GM18502 (cell line): ENCODE measurements around the gene LIN7B.
"Not testable (repeated sequence)": the region's sequence is repeated elsewhere in the genome, so short reads cannot be mapped to it uniquely, and the experiment has no call there.

Experiments
- ATAC-seq: cut with Tn5 transposase; IDR thresholded peaks from one replicate; pipeline ENCODE4 v1.9.1; 2021; ENCODE audit warnings: mild to moderate bottlenecking; ENCODE audit not compliant: unreplicated experiment, poor library complexity

The LIN7B gene, protein sequence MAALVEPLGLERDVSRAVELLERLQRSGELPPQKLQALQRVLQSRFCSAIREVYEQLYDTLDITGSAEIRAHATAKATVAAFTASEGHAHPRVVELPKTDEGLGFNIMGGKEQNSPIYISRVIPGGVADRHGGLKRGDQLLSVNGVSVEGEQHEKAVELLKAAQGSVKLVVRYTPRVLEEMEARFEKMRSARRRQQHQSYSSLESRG

DNA sequence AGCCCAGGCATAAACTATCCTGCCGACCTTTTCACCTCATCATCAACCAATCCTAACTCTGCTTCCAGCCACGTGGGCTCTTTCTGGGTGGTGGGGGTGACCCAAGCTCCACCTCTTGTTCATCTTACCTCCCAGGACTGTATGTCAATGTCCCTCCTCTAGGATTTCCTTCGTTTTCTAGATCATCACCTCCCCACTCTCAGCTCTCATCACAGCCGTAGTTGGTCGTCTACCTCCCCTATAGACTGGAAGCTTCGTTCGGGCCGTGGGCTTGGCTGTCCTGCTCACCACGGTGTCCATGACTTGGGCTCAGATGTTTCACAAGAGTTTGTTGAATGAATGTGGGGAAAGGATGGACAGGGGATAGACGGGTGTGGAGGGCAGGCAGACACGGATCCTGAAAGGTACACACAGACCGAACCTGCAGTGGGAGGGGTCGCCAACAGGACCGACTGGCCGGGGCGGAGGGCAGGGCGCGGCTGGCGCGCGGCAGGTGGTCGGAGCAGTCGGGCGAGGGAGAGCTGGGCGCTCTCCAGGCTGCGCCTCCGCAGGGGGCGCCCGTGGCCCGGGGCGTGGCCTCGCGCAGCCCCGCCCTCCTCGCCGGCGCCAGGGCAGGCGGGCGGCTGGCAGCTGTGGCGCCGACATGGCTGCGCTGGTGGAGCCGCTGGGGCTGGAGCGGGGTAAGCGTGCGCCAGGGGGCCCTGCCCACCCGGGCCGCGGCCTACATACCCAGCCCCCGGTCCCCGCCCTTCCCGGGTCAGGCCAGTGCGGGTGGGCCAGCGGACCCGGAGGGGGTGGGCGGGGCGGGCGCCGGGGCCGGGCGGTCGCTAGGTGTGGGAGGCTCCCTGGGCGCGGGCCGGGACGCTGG, at the start of gene LIN7B:
Gene LIN7B (plus strand): TSS at position 609 of the 868 bp plus-strand sequence. CDS start 35 bp downstream, at position 644.
- ATAC-seq: peak; percentile 49

DNA sequence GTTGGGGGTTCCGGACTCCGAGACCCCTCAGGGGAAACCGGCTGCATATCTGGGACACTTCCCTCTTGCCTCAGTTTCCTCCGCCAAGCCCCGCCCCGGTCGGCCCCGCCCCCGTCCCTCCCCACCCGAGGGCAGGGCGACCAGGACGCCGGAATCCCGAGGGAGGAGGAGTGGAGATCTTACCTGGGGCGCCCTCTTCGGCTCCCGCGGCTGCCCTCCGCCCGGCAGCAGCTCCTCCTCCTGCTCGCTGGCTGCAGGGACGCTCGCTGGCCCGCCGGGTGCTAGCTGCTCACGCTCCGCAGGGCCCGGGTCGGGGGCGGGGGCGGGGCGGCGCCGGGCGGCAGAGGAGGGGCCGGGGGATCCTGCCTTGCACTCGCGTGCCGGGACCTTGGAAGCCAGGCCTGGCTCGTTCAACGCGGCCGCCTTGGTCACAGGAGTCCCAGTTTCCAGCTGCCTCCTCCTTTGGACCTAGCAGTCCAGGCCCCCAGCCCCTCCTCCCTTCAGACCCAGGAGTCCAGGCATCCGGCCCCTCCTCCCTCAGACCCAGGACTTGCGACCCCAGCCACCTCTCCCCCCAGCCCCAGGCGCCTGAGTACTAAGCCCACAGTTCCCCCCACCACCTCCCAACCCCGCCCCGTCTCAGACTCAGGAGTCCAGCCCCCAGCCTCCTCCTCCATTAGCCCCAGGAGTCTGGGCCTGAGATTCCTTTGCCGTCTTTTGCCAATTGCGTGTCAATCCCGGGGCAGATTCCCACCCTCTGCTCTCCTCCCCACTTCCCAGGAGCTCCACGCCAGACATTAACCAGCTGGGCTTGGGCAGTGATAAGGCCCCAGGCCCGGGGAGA, 49.2 kb upstream of the LIN7B start, which contains the start of gene NTF4:
Gene NTF4 (minus strand): TSS at position 51 of the 844 bp plus-strand sequence. CDS start 2,821 bp downstream, outside the sequence.
- ATAC-seq: no peak

DNA sequence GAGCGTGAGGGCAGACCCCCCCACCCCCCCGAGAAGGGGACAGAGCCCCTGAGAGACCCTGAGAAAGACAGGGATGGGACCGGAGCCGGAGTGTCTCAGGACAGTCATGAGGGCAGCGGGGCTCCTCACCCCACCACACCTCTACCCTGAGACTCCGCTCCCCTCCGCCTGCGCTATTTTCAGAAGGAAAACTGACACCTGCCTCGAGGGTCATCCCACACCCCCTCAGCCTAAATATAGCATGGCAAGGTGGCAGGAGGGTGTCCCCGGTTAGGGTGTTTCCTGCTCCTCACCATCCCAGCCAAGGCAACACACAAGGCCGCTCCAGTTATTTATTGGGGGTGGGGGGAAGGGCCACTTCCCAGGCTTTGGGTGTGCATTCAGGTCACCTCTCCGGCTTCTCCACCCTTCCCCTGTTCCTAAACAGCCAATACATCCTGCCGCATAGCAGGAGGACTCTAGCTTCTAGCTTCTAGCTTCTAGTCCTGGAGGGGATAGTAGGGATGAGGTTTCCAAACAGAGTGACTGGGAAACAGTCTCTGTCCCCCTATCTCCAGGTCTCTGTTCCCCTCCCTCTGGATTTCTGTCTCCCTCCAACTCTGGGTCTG, 48.2 kb upstream of the LIN7B start:
- no peak for ATAC-seq

DNA sequence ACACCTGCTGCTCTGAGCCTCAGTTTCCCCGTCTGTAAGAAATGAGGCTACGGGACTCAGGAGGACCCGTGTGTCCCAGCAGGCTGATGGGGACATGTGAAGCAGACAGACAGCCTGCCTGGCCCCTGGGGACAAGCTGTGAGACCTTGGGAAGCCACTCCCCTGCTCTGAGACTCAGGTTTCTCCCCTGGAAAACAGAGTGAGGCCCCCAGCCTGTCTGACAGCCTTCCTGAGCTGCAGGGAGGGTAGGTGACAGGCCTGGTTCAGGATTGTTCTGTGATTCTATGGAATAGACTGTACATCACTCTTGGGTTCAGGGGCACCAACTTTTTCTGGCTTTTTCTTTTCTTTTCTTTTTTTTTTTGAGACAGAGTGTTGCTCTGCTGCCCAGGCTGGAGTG, 46.6 kb upstream of the LIN7B start:
- ATAC-seq: no peak

DNA sequence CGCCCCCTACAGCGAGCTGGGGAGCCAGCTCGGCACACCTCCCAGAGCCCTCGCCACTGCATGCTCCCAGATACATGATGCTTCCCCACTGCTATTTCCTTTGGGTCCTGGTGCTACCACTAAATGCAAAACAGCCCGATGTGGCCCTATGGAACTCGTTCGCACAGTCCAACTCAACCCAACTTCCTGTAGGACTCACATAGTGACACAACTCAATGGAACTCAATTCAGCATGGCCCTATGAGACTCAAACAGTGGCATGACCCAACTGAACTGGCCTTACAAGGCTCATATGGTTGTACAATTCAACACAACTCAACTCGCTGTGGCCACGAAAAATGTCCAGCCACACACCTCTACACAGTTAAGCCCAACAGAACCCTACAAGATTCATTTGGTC, 45.1 kb upstream of the LIN7B start:
- no peak for ATAC-seq

DNA sequence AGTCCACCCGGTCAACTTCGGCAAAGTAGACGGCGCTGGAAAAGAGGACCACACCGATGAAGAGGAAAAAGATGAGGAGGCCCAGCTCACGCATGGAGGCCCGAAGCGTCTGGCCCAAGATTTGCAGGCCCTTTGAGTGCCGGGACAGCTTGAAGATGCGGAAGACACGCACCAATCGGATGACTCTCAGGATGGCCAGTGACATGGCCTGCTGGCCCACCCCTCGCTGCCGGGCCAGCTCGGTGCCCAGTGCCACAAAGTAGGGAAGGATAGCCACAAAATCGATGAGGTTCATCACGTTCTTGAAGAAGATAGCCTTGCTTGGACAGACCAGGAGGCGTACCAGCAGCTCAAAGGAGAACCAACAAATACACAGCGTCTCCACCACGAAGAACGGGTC, 43.8 kb upstream of the LIN7B start:
- ATAC-seq: no peak

DNA sequence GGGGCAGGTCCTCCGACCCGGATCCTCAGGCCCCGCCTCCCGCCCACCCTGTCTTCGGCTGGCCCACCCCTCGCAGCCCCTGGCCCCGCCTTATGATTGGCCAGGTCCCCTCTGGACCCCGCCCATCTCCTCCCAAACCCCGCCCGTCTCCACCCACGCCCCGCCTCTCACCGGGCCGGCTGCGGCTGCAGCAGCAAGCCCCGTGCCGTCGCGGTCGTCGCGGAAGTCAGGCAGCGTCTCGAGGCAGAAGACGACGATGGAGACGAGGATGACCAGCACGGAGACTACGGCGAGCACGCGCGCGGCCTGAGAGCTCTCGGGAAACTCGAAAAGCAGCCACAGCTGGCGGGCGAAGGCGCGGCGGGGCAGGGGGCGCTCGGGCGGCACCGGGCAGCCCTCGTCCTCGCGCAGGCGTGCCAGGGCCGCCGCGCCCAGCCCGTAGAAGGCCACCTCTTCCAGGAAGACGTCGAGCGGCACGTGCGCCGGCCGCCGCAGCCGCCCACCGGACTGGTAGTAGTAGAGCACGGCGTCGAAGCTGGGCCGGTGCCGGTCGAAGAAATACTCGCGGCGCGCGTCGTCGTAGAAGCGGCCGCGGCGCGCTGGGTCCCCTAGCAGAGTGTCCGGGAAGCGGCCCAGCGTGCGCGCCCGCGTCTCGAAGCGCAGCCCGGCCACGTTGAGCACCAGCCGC, 42.2 kb upstream of the LIN7B start:
- no peak for ATAC-seq

DNA sequence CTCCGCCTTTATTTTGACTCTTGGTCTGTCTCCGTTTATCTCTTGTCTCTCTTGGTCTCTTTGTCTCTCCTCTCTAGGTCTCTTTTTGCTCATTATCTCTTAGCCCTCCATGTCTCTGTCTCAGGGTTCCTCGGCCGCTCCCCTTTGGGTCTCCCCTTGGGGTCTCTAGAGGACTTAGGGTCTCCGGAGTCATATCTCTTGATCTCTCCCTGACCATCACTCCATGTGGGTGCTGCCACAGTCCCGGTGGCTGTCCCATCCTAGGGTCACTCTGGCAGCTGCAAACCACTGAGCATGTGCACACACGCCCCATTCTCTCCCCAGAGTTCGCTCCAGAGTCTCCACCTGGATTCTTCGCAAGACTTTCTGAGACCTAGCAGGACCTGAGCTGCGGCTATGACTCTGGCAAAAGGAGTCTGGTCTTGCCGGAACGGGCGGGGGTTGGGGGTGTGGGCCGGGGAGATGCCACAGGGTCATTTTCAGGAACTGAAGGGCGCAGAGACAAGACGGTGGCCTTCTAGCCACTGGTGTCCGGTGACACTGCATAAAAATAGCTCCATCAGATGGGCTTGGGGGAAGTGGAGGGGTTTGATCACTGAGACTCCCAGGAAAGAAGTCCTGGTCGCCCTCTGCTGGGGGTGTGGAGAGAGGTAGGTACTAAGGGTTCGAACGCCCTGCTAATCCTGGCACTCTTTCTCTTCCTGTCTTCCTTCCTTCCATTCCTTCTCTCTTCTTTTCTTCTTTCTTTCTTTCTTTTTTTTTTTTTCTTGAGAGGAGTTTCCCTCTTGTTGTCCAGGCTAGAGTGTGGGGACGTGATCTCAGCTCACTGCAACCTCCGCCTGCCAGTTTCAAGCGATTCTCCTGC, 40.4 kb upstream of the LIN7B start:
- ATAC-seq: no peak

DNA sequence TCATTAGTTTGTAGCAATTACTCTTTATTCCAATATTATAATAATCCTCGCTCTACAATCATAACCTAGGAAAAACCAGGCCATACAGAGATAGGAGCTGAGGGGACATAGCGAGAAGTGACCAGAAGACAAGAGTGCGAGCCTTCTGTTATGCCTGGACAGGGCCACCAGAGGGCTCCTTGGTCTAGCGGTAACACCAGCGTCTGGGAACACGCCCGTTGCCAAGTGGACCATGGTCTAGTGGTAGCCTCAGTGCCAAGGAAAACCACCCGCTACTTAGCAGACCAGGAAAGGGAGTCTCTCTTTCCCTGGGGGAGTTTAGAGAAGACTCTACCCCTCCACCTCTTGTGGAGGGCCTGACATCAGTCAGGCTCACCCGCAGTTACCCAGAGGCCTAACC, 39.3 kb upstream of the LIN7B start:
- not testable (repeated sequence) for ATAC-seq

DNA sequence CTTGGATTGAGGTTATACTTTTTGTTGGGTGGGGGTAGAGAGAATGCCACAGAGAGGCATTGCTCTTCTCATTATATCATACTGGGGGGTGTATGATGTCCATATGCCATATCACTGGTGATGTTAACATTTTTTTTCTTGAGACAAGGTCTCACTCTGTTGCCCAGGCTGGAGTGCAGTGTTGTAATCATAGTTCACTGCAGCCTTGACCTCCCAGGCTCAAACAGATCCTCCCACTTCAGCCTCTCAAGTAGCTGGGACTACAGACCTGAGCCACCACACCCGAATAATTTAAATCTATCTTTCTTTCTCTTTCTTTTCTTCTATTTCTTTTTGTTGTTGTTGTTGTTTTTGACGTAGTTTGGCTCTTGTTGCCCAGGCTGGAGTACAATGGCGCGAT, 33.8 kb upstream of the LIN7B start:
- no peak for ATAC-seq

DNA sequence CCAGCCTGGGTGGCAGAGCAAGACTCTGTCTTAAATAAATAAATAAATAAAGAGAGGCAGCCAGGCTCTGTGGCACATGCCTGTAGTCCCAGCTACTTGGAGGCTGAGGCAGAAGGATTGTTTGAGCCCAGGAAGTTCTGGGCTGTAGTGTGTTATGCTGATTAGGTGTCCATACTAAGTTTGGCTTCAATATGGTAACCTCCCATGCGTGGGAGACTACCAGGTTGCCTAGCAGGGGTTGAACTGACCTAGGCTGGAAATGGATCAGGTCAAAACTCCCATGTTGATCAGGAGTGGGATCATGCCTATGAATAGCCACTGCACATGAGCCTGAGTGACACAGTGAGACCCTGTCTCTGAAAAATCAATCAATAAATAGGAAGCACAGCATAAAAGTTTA, 32.9 kb upstream of the LIN7B start:
- no peak for ATAC-seq

DNA sequence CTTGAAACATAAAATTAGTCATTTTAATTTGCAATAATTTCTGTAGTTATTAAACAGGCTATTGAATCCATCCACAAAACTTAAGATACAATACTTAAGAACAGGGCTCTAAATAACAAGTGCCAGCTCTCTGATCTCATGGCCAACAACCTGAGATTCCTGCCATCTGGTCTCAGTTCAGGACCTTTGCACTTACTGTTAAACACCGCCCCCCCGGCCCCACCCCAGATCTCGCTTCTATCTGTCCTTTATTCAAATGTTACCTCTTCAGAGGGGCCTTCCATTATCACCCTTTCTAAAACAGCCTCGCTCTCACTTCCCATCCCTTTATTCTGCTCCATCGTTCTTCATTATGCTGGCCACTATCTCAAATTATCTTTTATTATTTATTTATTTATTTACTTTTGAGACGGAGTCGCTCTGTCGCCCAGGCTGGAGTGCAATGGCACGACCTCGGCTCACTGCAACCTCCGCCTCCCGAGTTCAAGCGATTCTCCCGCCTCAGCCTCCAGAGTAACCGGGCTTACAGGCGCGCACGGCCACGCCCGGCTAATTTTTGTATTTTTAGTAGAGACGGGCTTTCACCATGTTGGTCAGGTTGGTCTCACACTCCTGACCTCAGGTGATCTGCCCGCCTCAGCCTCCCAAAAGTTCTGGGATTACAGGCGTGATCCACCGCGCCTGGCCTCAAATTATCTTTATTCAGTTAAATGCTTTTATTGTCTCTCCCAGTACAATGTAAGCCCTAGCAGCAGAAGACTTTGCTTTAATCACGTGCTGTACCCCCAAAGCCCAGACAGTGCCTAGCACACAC, 29.8 kb upstream of the LIN7B start:
- no peak for ATAC-seq

DNA sequence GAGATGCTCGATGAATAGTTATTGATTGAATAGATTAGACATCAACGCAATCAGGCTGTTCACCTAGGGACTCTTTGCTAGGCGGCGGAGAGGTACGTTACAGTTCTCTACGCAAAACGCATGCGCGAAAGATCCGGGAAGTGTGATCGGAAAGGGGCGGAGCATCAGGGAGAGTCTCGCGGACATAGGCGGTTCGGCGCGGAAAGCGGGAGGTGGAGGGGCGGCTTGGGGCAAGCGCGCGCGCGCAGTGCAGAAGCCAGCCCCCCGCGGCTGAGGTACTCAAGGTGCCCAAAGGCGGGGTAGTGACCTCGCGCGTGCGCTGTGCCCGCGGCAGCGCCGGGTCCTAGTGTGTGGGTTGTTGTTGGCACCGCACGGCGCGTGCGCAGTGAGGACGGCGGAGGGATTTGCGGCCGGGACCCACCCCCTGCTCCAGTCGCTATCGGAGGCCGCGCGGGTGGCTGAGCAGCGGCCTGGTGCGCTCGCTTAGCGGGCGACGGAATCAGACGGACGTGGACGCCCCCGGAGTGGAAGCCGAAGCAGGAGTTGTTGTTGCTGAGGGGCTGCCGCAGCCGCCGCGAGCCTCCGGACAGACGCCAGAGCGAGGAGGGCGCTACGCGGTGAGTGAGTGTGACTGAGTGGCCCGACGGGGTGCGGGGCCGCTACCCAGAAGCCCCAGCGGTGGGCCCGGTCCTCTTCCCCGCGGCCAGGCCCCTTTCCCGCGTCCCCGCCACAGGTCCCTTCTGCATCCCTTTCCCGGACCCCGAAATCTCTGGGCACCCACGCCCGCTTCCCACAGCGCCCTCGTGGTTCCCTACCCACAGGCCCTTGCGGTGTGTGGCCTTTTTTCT, 28.9 kb upstream of the LIN7B start, which contains the start of gene SNRNP70:
Gene SNRNP70 (plus strand): TSS at position 432 of the 848 bp plus-strand sequence. CDS start 964 bp downstream, outside the sequence.
- ATAC-seq: peak; percentile 89

DNA sequence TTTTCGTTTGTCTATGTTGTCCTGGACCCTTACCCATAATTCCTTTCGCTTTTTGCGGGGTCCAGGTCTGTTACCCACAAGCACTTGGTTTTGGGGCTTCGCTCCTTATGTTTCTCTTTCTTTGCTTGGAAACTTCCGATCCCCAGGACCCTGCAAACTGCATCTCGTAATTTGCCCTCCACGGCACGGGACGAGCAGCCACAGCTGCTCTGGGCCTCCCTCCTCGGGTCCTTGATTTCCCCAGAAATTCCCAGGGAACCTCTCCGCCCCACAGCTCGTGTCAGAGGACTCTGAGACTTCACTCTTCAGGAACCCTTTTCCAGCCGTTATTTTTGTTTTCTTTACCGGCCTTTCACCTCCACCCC, 28.3 kb upstream of the LIN7B start:
- no peak for ATAC-seq

DNA sequence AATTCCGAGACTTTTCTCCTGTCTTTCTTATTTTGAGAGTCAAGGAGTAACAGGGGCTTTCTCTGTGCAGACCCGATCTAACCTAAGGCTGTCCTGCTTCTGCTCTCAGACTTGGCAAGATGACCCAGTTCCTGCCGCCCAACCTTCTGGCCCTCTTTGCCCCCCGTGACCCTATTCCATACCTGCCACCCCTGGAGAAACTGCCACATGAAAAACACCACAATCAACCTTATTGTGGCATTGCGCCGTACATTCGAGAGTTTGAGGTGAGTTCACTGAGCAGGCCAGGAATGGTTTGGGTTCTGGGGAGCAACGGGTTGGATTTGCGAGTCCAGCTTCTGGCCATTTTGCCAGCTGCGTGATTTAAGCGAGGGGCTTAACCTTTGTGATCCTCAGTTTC, 27.9 kb upstream of the LIN7B start:
- ATAC-seq: no peak

DNA sequence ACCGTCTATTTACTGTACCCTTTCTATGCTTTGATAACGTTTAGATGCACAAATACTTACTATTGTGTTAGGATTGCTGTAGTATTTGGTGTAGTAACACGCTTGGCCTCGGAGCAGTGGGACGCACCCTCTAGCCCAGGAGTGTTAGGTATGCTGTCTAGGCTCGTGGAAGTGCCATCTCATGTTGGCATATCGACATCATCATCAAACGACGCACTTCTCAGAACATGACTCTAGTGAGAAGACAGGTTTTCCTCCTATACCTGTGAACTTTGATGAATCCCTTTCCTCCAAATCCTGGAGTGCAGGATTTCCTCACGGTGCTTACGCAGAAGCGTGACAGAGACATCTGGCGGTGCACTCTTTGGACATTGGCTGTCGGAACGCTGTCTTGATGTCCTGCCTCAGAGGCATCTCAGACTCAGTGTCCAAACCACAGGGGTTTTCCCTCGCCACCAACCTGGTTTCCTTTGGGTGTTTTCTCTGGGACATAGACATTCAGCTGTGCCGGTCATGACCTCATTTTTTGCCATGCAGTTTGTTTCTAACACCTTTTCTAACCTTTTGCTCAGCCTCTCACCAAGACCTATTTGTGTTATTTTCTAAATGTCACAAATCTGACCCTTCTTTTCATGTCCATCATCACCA, 22.7 kb upstream of the LIN7B start:
- no peak for ATAC-seq

DNA sequence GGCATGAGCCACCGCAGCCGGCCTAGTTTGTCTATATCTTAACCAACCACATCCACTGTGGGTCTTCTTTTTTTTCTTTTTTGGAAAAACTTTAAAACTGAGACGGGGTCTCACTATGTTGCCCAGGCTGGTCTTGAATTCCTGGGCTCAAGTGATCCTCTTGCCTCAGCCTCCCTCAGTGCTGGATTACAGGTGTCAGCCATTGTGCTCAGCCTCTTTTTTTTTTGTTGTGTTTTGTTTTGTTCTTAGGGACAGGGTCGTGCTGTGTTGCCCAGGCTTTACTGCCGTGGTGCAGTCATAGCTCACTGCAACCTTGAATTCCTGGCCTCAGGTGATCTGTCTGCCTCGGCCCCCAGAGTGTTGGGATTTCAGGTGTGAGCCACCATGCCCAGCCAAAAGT, 21.5 kb upstream of the LIN7B start:
- ATAC-seq: no peak
